ENCODE measurements around the gene ZDHHC13. TPM values are rescaled to one million over a fixed set of nuclear protein-coding genes. Genes with fewer than 3 reads are reported as not detected.

The ZDHHC13 gene
- total RNA-seq, 4 donors from 2014 or later = 5.2 to 6.9 (median 5.8) TPM

DNA sequence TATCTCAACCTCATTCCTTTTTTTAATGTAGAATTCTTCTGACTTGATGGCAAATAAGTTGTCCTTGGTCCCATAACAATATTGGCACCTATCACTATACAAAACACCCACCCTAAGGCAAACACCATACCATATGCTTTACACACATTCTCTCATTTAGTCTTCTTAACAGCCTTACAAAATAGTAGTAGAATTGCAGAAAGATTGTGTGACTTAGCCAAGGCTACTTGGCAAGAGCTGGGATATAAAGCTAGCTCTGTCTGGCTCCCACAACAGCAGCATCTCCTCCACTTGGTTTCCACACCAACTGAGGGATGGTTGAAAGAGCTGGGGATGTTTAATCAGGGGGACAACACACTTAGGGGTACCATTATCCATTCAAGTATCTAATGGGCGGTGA lies 9.8 kb upstream of the ZDHHC13 start:
- no peak for TF ChIP-seq EP300 (IDR thresholded peaks at IDR 0.05)
- TF ChIP-seq POLR2A (IDR thresholded peaks at IDR 0.05) = no peak
- TF ChIP-seq, protein P1, sequence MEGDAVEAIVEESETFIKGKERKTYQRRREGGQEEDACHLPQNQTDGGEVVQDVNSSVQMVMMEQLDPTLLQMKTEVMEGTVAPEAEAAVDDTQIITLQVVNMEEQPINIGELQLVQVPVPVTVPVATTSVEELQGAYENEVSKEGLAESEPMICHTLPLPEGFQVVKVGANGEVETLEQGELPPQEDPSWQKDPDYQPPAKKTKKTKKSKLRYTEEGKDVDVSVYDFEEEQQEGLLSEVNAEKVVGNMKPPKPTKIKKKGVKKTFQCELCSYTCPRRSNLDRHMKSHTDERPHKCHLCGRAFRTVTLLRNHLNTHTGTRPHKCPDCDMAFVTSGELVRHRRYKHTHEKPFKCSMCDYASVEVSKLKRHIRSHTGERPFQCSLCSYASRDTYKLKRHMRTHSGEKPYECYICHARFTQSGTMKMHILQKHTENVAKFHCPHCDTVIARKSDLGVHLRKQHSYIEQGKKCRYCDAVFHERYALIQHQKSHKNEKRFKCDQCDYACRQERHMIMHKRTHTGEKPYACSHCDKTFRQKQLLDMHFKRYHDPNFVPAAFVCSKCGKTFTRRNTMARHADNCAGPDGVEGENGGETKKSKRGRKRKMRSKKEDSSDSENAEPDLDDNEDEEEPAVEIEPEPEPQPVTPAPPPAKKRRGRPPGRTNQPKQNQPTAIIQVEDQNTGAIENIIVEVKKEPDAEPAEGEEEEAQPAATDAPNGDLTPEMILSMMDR (IDR thresholded peaks at IDR 0.05) = no peak
- no peaks in the 10 kb centered on the region for H3K4me1 ChIP-seq
- H3K36me3 ChIP-seq = no peaks in the 10 kb centered on the region
- no peaks in the 10 kb centered on the region for H3K9me3 ChIP-seq
- 100% methylated on average over 1 of the region's 1 CpG for WGBS, 2 donors
- no peak for DNase-seq (ENCODE audit: low spot score in 2 of 2)
- H3K27ac ChIP-seq = no peak overlapping the region
- no peak overlapping the region for H3K4me3 ChIP-seq
- H3K27me3 ChIP-seq = no peaks in the 10 kb centered on the region

DNA sequence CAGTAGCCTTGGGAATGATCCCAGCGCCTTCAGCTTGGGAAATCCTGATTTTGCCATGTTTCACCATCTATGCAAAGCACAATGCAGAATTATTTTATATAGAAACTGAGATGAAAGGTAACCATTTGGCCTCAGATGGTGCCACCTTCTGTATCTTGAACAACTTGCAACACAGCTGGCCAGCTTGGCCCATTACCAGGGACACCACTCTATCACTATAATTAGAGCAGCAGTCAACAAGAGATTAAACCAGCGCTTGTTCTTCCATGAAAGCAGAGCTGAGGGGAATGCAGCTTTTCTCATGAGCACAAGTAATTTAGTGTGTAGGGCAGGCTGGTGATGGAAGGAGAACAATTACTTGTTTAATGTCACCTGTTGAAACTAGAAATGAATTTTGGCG lies 6.7 kb upstream of the ZDHHC13 start:
- no peak for DNase-seq (ENCODE audit: low spot score in 2 of 2)
- TF ChIP-seq EP300 (IDR thresholded peaks at IDR 0.05) (no peak), POLR2A (IDR thresholded peaks at IDR 0.05) (no peak)
- TF ChIP-seq, protein P1 (IDR thresholded peaks at IDR 0.05) = no peak
- Histone ChIP-seq H3K36me3 (no peaks in the 10 kb centered on the region), H3K27me3 (no peaks in the 10 kb centered on the region), H3K4me1 (no peaks in the 10 kb centered on the region), H3K4me3 (no peak overlapping the region), H3K27ac (no peak overlapping the region), H3K9me3 (no peaks in the 10 kb centered on the region)
- 83 to 92% methylated on average over 3 of the region's 3 CpGs for WGBS, 2 donors

DNA sequence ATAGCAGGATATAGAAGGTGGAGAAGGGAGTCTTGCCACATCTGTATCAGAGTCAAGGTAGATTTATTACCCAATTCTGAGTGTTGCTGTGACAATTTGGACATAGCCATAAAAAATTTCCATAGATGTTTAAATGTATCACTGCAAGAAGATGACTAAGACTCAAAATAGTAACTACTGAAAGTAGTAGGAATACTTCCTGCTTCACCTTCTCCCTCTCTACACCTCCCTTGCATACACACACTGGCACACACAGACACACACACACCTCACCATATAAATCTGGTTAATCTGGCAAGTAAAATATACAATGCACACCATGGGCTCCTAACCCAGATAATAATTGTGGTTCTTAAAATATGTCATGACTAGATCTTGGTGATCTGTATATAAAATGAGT lies 5.2 kb upstream of the ZDHHC13 start:
- Histone ChIP-seq H3K9me3 (no peaks in the 10 kb centered on the region), H3K4me3 (no peak overlapping the region), H3K4me1 (peaks cover 0 to 6% (median 3%) of the 10 kb centered on the region in 4 donors), H3K27ac (no peak overlapping the region), H3K27me3 (peaks cover 0 to 8% of the 10 kb centered on the region in 2 donors), H3K36me3 (no peaks in the 10 kb centered on the region)
- no peak for DNase-seq (ENCODE audit: low spot score in 2 of 2)
- TF ChIP-seq POLR2A (IDR thresholded peaks at IDR 0.05) (no peak), EP300 (IDR thresholded peaks at IDR 0.05) (no peak)
- TF ChIP-seq, protein P1 (IDR thresholded peaks at IDR 0.05) = no peak

DNA sequence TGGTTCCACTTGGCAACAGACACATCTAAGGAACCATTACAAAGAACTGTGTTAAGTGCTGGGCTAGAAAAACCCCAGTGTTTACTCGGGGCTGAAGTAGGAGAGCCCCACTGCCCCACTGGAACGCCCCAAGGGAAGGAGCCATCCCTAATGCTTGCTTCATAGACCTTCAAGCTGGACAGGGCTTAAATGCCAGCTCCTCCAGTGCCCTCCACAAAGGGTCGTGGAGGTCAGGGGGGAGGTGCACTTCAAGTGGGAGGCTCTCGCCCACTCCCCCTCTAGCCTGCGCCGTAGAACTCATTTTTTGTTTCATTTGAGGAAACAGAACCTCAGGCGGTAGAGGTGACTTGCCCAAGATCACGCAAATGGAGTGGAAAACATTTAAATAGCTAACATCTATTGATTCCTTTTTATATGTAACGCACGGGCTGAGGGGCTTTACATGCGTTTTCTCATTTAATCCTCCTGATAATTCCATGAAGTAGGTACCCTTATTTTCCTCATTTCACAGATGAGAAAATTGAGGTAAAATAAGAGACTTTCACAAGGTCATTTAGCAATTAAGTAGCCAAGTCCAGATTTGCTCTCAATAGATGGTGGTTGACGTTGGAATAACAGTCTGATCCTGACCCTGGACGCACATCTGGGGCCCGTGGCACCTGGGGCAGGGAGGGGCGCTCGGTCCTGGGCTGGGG lies 545 bp upstream of the ZDHHC13 start:
- Histone ChIP-seq H3K4me3 (peak overlapping the region; percentile 54 to 73 (median 65)), H3K4me1 (peaks cover 0 to 20% (median 3%) of the 10 kb centered on the region in 4 donors), H3K27me3 (peaks cover 0 to 26% of the 10 kb centered on the region in 2 donors), H3K27ac (peak overlapping the region in 1 of 4 donors; percentile 63), H3K9me3 (no peaks in the 10 kb centered on the region), H3K36me3 (no peaks in the 10 kb centered on the region)
- no peak for TF ChIP-seq EP300 (IDR thresholded peaks at IDR 0.05)
- no peak for TF ChIP-seq POLR2A (IDR thresholded peaks at IDR 0.05)
- TF ChIP-seq, protein P1 (IDR thresholded peaks at IDR 0.05) = no peak
- DNase-seq (ENCODE audit: low spot score in 2 of 2) = no peak
- 29 to 31% methylated on average over 16 of the region's 16 CpGs for WGBS, 2 donors

DNA sequence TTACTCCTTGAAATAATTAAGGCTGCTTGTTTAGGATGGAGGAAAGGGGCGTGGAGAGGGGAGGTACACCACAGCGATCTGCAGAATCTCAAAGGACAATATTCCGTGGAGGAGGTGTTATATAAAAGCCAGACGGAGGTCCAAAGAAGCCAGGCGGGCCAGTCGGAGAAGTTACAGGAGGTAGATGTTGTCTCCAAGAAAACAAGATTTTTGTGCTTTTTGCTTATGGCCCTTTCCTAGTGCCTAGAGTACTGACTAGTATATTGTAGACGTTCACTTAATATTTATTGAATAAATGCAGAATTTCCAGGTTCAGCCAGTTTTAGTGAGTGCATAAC lies 761 bp downstream of the ZDHHC13 start:
- H3K27ac ChIP-seq = peak overlapping the region in 1 of 4 donors; percentile 63
- peaks cover 0 to 20% (median 3%) of the 10 kb centered on the region in 4 donors for H3K4me1 ChIP-seq
- no peaks in the 10 kb centered on the region for H3K36me3 ChIP-seq
- no peaks in the 10 kb centered on the region for H3K9me3 ChIP-seq
- TF ChIP-seq, protein P1 (IDR thresholded peaks at IDR 0.05) = no peak
- no peak for TF ChIP-seq POLR2A (IDR thresholded peaks at IDR 0.05)
- TF ChIP-seq EP300 (IDR thresholded peaks at IDR 0.05) = no peak
- no peak for DNase-seq (ENCODE audit: low spot score in 2 of 2)
- H3K27me3 ChIP-seq = peaks cover 0 to 26% of the 10 kb centered on the region in 2 donors
- 4 to 13% methylated on average over 7 of the region's 7 CpGs for WGBS, 2 donors
- H3K4me3 ChIP-seq = peak overlapping the region; percentile 54 to 73 (median 65)
